Bronchial epithelial cell (primary cell): Measurements from ENCODE around the gene DSE. TPM values are rescaled to one million over a fixed set of nuclear protein-coding genes. Genes with fewer than 3 reads are reported as not detected.

Experiments used
- DNase-seq: peaks from one replicate; pipeline ENCODE4 v3.0.0-alpha.2; 2010; ENCODE audit warnings: low read depth
- FAIRE-seq: peaks from 2 replicates; lab custom pipeline; 2011; peaks lifted over from hg19 to GRCh38; lab: Jason Lieb, UNC
- H3K27me3 ChIP-seq: 2 replicates; pipeline ENCODE4 v1.5.1; 2011; ENCODE audit warnings: low read length; ENCODE audit not compliant: control insufficient read depth, insufficient read depth
- H3K36me3 ChIP-seq: 2 replicates; pipeline ENCODE4 v1.5.1; 2011; ENCODE audit warnings: low read length; ENCODE audit not compliant: control insufficient read depth, insufficient read depth
- H3K4me3 ChIP-seq: 2 replicates; pipeline ENCODE4 v1.5.1; 2011; ENCODE audit warnings: mild to moderate bottlenecking, low read depth, low read length, control low read depth
- total RNA-seq: library from RNA; depleted of rRNA; stranded (reverse); fragments of >200 nt; gene quantifications from 2 replicates; pipeline ENCODE4 v1.2.1, GENCODE V29; 2014
- TF ChIP-seq, protein P1 (sequence below): IDR thresholded peaks from 2 replicates; pipeline ENCODE4 v1.5.1; 2011; ENCODE audit warnings: mild to moderate bottlenecking, moderate library complexity, low read length, control low read depth, inconsistent platforms; ENCODE audit not compliant: insufficient read depth, severe bottlenecking

Gene DSE
- total RNA-seq, 1 donor from 2014 or later: 100 TPM

DNA sequence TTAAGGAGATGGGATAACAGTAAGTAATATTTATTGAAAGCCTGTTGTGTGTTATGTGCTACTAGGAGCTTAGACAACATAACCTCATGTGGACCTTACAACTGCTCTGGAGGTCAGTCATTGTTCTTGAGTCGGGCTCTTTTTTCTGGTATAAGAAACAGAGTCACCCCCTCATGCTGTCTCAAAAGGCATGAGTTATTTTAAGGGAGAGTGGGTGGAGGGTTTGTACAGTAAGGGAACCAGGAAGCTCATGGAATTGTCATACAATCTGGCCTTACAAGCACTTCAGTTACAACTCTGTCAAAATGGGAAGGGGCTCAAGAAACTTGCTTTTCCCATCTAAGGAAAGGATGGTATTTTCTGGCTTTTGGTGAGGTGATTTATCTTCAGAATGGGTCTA is 16.5 kb upstream of the DSE start:
- H3K27me3 ChIP-seq: no peaks in the 10 kb centered on the region
- no peak overlapping the region for H3K4me3 ChIP-seq
- H3K36me3 ChIP-seq: no peaks in the 10 kb centered on the region
- FAIRE-seq (no peak), DNase-seq (peak; percentile 33)
- TF ChIP-seq, protein P1, sequence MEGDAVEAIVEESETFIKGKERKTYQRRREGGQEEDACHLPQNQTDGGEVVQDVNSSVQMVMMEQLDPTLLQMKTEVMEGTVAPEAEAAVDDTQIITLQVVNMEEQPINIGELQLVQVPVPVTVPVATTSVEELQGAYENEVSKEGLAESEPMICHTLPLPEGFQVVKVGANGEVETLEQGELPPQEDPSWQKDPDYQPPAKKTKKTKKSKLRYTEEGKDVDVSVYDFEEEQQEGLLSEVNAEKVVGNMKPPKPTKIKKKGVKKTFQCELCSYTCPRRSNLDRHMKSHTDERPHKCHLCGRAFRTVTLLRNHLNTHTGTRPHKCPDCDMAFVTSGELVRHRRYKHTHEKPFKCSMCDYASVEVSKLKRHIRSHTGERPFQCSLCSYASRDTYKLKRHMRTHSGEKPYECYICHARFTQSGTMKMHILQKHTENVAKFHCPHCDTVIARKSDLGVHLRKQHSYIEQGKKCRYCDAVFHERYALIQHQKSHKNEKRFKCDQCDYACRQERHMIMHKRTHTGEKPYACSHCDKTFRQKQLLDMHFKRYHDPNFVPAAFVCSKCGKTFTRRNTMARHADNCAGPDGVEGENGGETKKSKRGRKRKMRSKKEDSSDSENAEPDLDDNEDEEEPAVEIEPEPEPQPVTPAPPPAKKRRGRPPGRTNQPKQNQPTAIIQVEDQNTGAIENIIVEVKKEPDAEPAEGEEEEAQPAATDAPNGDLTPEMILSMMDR: no peak

DNA sequence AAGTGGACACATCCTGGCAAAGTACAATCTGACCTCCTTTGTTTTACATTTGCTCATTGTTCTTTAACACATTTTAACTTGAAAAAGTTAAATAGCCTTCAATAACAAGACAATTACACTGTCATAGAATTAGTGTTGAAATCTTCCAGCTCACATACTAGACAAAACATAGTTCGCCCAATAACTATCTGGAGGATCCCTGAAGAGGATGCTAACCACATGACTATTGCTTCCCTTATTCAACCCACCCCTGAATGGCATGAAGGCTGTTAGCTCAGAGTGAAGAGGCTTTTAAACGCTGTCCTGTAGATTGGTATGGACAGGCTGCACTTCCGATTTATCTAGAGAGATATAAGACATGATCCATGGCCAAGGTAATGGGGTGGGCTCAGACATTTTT is 15.0 kb upstream of the DSE start:
- Histone ChIP-seq H3K36me3 (no peaks in the 10 kb centered on the region), H3K4me3 (no peak overlapping the region), H3K27me3 (no peaks in the 10 kb centered on the region)
- TF ChIP-seq, protein P1: no peak
- DNase-seq: no peak
- FAIRE-seq: no peak

DNA sequence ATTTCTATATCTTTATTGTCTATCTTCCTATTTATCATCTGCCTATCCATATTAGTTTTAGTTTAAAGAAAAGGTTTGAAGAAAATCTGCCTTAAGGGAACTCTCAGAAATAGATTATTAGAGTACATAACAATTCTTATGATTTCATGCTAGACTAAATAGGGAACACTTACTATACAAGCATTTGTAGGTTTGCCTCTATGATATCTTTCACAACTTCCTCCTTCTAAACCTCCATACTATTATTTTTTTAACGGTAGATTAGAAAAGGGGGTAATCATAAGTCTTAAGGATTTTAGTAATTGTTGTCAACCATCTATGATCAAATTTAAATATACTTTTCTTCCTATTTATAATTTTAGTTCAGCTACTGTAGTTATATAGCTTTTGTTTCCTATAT is 11.6 kb upstream of the DSE start:
- FAIRE-seq: no peak
- H3K27me3 ChIP-seq: no peaks in the 10 kb centered on the region
- no peaks in the 10 kb centered on the region for H3K36me3 ChIP-seq
- TF ChIP-seq, protein P1: no peak
- no peak overlapping the region for H3K4me3 ChIP-seq
- DNase-seq: no peak

DNA sequence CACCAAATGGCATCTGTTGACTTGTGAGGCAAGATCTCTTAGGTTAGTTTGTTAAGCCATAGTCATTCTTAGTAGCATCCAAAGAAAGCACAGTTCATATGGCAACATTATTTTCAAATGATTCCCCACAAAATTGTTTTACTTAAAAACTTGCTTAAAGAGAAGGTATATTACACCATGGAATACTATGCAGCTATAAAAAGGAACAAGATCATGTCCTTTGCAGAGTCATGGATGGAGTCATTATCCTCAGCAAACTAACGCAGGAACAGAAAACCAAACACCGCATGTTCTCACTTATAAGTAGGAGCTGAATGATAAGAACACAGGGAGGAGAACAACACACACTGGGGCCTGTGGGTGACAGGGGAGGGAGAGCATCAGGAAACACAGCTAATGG is 10.9 kb upstream of the DSE start:
- Histone ChIP-seq H3K36me3 (no peaks in the 10 kb centered on the region), H3K4me3 (no peak overlapping the region)
- no peak for FAIRE-seq

DNA sequence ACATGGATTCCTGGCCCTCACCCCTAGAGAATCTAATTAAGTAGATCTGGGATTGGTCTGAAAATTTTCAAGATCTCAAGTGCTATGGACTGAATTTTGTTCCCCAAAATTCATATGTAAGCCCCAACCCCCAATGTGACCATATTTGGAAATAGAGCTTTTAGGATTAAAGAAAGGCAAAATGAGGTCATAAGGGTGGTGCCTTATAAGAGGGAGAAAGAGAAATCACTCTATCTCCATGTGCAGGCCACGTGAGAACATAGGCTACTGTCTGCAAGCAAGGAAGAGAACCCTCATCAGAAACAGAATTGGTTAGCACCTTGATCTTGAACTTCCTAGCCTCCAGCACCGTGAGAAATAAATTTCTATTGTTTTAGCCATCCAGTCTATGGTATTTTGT is 8.5 kb upstream of the DSE start:
- H3K4me3 ChIP-seq: no peak overlapping the region
- TF ChIP-seq, protein P1: no peak
- DNase-seq: no peak
- H3K36me3 ChIP-seq: no peaks in the 10 kb centered on the region
- H3K27me3 ChIP-seq: no peaks in the 10 kb centered on the region
- FAIRE-seq: no peak

More for the DNA sequence above, 10.9 kb upstream of the DSE start:
- TF ChIP-seq, protein P1: no peak
- H3K27me3 ChIP-seq: no peaks in the 10 kb centered on the region
- DNase-seq: no peak

DNA sequence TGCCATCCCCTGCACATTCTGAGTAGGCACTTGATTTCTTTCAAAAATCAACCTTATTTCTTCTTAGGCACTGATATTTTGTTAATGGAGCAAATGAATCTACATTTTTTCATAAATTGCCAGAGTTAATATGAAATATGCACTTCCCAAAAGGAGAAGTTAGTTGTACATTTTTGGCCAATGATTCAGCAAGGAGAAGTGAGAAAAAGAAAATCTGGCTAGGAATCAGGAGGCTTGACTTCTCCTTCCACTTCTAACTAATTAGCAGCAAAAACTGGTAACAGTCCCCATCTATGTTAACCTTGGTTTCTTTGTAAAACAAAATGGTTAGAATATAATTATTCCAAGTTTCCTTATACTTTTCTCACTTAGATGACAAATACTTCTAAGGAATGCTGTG is 7.0 kb upstream of the DSE start:
- Histone ChIP-seq H3K4me3 (no peak overlapping the region), H3K27me3 (no peaks in the 10 kb centered on the region), H3K36me3 (no peaks in the 10 kb centered on the region)
- FAIRE-seq (no peak), DNase-seq (peak; percentile 47)
- TF ChIP-seq, protein P1: no peak
